NCI-H82 (cell line): ENCODE data around the gene DENND6B.
"Not testable (repeated sequence)": the region's sequence is repeated elsewhere in the genome, so short reads cannot be mapped to it uniquely, and the experiment has no call there.

Experiments
- DNase-seq: peaks from one replicate; lab custom pipeline; 2025; lab: John Stamatoyannopoulos, UW

Gene DENND6B

GRCh38 chr22:50339945-50340879 lies 13.4 kb upstream of the DENND6B start:
- peak; percentile 31 for DNase-seq

DNA sequence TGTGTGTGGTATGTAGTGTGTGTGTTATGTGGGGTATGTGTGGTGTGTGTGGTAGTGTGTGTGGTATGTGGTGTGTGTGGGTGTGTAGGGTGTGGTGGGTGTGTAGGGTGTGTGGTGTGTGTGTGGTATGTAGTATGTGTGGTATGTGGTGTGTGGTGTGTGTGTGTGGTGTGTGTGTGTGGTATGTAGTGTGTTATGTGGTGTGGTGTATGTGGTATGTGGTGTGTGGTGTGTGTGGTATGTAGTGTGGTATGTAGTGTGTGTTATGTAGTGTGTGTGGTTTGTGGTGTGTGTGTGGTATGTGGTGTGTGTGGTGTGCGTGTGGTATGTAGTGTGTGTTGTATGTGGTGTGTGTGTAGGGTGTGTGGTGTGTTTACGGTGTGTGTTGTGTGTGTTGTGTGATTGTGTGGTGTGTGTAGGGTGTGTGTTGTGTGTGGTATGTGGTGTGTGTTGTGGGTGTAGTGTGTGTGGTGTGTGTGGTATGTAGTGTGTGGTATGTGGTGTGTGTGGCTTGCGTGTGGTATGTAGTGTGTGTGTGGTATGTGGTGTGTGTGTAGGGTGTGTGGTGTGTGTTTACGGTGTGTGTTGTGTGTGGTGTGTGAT lies 12.1 kb upstream of the DENND6B start:
- no peak for DNase-seq

GRCh38 chr22:50338042-50338573 lies 11.3 kb upstream of the DENND6B start:
- DNase-seq: no peak

DNA sequence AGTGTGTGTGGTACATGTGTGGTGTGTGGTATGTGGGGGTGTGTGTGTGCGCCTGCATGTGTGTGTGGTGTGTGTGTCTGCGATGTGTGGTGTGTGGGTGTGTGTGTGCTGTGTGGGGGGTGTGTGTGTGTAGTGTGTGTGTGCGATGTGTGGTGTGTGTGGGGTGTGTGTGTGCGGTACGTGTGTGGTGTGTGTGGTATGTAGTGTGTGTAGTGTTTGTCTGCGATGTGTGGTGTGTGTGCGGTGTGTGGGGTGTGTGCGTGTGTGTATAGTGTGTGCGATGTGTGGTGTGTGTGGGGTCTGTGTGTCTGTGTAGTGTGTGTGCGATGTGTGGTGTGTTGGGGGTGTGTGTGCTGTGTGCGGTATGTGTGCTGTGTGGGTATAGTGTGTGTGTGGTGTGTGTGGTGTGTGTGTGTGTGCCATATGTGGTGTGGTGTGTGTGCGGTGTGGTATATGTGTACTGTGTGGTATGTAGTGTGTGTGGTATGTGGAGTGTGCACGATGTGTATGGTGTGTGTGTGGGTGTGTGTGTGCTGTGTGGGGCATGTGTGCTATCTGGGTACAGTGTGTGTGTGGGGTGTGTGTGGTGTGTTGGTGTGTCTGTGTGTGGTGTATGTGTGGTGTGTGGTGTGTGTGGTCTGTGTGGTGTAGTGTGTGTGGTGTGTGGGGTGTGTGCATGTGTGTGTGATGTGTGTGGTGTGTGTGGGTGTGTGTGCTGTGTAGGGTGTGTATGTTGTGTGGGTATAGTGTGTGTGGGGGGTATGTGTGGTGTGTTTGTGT lies 10.6 kb upstream of the DENND6B start:
- no peak for DNase-seq

GRCh38 chr22:50334433-50334832 lies 7.6 kb upstream of the DENND6B start:
- not testable (repeated sequence) for DNase-seq

DNA sequence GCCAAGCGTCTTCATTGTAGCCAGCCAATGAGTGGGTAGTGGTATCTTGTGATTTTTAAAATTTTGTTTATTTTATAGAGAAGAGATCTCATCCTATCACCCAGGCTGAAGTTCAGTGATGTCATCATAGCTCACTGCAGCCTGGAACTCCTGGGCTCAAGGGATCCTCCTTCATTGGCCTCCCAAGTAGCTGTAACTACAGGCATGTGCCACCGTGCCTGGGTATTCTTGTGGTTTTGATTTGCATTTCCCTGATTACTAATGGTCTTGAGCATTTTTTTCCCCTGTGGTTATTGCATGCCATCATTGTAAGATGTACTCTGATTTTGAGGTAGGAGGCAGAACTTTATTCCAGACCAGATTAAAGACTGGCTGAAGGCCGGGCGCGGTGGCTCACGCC lies 2.4 kb upstream of the DENND6B start:
- no peak for DNase-seq

GRCh38 chr22:50327711-50328019 lies 853 bp upstream of the DENND6B start:
- DNase-seq: no peak

DNA sequence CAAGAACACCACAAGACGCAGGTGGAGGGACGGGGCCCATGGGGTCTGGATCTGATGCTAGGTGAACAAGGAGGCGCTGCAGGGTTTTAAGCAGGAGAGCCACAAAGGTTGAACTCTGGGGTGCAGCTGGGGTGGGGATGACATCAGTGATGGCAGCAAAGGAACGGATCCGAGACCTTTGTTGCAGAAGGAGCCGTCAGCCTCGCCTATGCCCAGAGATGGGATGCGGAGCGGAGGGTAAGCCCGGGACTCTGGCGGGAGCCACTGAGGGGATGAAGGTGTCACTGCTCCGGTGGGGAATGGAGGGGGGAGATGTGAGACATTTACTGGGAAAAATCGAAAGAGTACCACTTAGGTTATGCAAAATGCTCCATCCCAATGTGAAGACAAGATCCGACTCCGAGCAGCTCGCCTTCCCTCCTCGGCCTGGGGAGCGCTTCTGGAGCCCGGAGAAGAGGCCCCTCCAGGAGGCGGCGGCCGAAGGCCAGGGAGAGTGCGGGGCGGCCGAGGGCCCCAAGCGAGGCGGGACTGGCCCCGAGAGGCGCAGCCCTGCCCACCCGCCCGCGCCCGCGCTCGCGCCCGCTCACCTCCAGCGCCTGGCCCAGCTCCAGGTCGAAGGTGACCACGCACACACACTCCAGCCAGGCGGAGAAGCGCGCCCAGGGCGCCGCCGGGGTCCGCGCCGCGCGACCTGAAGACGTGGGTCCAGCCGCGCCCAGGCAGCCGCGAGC lies 422 bp downstream of the DENND6B start:
- DNase-seq: no peak

GRCh38 chr22:50325444-50326224 lies 1.2 kb downstream of the DENND6B start:
- DNase-seq: no peak

DNA sequence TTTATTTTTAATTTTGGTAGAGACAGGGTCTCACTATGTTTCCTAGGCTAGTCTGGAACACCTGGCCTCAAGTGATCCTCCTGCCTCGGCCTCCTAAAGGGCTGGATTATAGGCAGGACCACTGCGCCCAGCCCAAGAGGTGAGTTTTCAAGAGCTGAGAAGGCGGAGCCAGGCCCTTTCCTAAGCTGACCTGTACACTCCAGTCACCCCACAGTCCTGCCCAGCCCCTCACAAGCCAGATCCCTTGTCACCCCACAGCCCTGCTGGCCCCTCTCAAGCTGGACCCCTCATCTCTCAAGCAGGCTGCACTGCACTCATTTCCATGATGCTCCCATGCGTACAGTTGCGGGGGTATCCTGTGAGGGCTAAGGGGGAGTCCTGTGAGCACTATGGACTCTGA lies 2.9 kb downstream of the DENND6B start:
- DNase-seq: no peak

- DNase-seq: not testable (repeated sequence)
Observed at GRCh38 chr22:50322382-50323104, 4.3 kb downstream of the DENND6B start.

- no peak for DNase-seq
Observed at GRCh38 chr22:50320671-50321325, 6.0 kb downstream of the DENND6B start.

GRCh38 chr22:50320116-50320515 lies 6.7 kb downstream of the DENND6B start:
- no peak for DNase-seq

DNA sequence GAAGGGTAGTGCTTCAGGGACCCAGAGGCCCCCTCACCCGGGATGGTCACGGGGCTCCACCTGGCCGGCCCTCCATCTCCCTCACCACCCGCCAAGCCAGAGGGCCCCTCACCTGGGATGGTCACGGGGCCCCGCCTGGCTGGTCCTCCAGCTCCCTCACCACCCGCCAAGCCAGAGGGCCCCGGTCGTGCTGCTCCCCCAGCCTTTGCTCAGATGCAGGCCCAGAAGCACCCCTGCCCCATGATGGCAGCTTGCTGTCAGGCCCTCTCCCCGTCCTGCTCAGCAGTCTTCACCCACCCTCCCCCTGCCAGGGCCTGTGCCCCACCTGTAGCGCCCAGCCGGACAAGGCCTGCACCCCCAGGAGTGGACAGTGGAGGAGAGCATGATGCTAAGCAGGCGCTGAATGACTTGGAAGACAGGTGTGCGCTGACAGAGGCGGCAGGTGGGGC lies 7.3 kb downstream of the DENND6B start:
- no peak for DNase-seq

DNA sequence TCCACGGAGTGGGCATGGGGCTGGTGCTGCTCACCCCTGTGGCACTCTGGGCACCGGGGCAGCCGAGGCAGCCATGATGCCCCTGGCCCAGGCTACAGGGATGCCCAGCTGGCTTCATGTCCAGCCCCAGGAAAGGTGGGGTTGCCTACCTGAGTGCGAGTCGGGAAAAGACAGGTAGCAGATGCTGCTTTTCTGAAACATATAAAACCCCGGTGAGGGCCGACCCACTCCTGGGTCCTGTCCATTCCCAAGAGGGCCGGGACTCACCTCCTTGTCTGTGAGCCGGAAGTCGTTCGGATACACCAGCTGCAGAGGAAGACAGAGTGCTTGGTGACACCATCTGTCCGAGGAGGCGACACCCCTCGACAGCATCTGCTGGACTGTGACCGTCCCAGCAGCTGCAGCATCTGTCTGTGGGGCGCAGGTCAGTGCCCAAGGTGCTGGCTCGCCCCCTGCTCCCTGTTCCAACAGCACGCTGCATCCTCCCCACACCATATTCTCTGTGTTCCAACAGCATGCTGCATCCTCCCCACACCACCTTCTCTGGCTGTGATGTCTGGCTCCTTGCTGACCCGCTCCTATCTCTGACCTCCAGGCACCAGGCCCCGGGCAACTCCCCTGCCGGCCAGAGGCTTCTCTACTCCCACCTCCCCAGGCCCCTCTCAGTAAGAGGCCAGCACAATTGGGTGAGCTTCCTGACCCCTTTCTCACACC lies 8.0 kb downstream of the DENND6B start:
- DNase-seq: peak; percentile 57

DNA sequence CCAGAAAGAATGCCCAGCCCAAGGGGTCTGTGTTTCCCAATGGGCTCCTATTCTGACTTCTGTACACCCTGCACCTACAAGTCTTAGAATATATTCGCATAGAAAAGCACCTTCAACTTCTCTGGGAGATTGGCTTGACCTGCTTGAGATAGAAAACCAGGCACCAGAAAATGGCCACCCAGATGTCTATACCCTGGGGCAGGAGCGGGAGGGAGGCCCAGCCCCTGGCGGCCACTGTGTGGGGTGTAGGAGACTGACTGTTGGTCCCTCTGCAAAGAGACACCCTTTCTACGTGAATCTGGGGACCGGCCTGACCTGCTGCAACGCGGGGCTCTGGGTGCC lies 8.5 kb downstream of the DENND6B start:
- DNase-seq: no peak

- DNase-seq: no peak
Observed at GRCh38 chr22:50317674-50318073, 9.1 kb downstream of the DENND6B start.

GRCh38 chr22:50317178-50317577 lies 9.6 kb downstream of the DENND6B start:
- DNase-seq: no peak
